Embryonic facial prominence (tissue), 1 donor: ENCODE measurements around the gene HOATZ.

ENCODE experiments used
- DNase-seq: peaks from one replicate; pipeline ENCODE4 v3.0.0-alpha.2; 2016; ENCODE audit errors: extremely low spot score

HOATZ gene

GRCh38 chr11:111522426-111522825 is 7.8 kb downstream of the HOATZ start:
- no peak for DNase-seq

GRCh38 chr11:111523343-111523742 is 8.8 kb downstream of the HOATZ start:
- no peak for DNase-seq

GRCh38 chr11:111524056-111524455 is 9.5 kb downstream of the HOATZ start:
- no peak for DNase-seq

- no peak for DNase-seq
Observed at GRCh38 chr11:111525456-111525855, 10.9 kb downstream of the HOATZ start.

GRCh38 chr11:111526501-111526900 is 11.9 kb downstream of the HOATZ start:
- DNase-seq: no peak

- DNase-seq: no peak
Observed at GRCh38 chr11:111527279-111527678, 12.7 kb downstream of the HOATZ start.

GRCh38 chr11:111528557-111528956 is 14.0 kb downstream of the HOATZ start:
- DNase-seq: no peak

- DNase-seq: no peak
Observed at GRCh38 chr11:111530091-111530490, 15.5 kb downstream of the HOATZ start.

- no peak for DNase-seq
Observed at GRCh38 chr11:111531136-111531535, 16.6 kb downstream of the HOATZ start.

- no peak for DNase-seq
Observed at GRCh38 chr11:111531687-111532364, 17.2 kb downstream of the HOATZ start.

GRCh38 chr11:111532365-111532709 is 17.8 kb downstream of the HOATZ start:
- no peak for DNase-seq

GRCh38 chr11:111535281-111535680 is 20.7 kb downstream of the HOATZ start:
- DNase-seq: no peak

GRCh38 chr11:111537336-111537860 is 22.8 kb downstream of the HOATZ start:
- no peak for DNase-seq

- DNase-seq: no peak
Observed at GRCh38 chr11:111538407-111539114, 24.0 kb downstream of the HOATZ start.

GRCh38 chr11:111539426-111540113 is 25.0 kb downstream of the HOATZ start:
- no peak for DNase-seq

GRCh38 chr11:111540114-111540936 is 25.7 kb downstream of the HOATZ start, which contains the start of gene LAYN:
TSS of gene LAYN (plus strand) at chr11:111540720. CDS start at chr11:111540844, 124 bp downstream.
- no peak for DNase-seq

GRCh38 chr11:111540937-111541253 is 26.3 kb downstream of the HOATZ start:
- no peak for DNase-seq

- no peak for DNase-seq
Observed at GRCh38 chr11:111541254-111542061, 26.9 kb downstream of the HOATZ start.

- DNase-seq: no peak
Observed at GRCh38 chr11:111542606-111543275, 28.2 kb downstream of the HOATZ start.

GRCh38 chr11:111548525-111548924 is 33.9 kb downstream of the HOATZ start:
- DNase-seq: no peak
